Gastroesophageal sphincter (tissue), 3 donors: ENCODE data around the gene TNFRSF6B.

Source experiments
- EP300 ChIP-seq: sonication (generic); formaldehyde crosslinking; IDR thresholded peaks from one replicate; pipeline ENCODE4 v1.6.1; 2017; ENCODE audit warnings: antibody characterized with exemption, mild to moderate bottlenecking
- POLR2A ChIP-seq, 2 donors: fragments of 450-650 bp; IDR thresholded peaks; one replicate each; pipeline ENCODE4 v1.6.1; 2017; ENCODE audit warnings: antibody characterized with exemption in 2 of 2, mild to moderate bottlenecking in 2 of 2, moderate library complexity in 1 of 2
- TF ChIP-seq, protein P1 (sequence below), 4 experiments: fragments of 200-600 bp in 2 of 4; fragments of 450-650 bp in 2 of 4; sonication (generic) in 1 of 4; IDR thresholded peaks; one replicate each; pipeline ENCODE4 v1.5.1; 2017 to 2019; ENCODE audit warnings: antibody characterized with exemption in 4 of 4, mild to moderate bottlenecking in 2 of 4, moderate library complexity in 2 of 4

DNA sequence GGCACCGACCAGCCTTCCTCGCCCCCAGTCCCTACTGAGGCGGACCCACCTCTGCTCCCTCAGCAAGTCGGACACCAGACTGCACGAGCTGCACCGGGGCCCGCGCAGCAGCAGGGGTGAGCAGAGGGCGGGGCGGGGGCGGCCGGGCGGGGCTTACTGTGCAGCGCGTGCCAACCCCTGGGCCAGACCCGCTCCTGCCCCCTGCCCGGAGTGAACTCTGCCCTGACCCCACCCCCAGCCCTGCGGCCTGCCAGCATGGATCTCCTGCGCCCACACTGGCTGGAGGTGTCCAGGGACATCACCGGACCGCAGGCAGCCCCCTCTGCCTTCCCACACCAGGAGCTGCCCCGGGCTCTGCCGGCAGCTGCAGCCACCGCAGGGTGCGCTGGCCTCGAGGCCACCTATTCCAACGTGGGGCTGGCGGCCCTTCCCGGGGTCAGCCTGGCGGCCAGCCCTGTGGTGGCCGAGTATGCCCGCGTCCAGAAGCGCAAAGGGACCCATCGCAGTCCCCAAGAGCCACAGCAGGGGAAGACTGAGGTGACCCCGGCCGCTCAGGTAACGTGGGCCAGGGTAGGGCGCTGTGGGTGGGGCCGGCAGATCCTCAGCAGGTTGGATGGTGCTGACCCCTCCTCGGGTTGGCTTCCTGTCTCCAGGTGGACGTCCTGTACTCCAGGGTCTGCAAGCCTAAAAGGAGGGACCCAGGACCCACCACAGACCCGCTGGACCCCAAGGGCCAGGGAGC, 41.7 kb downstream of the TNFRSF6B start:
- TF ChIP-seq, protein P1, sequence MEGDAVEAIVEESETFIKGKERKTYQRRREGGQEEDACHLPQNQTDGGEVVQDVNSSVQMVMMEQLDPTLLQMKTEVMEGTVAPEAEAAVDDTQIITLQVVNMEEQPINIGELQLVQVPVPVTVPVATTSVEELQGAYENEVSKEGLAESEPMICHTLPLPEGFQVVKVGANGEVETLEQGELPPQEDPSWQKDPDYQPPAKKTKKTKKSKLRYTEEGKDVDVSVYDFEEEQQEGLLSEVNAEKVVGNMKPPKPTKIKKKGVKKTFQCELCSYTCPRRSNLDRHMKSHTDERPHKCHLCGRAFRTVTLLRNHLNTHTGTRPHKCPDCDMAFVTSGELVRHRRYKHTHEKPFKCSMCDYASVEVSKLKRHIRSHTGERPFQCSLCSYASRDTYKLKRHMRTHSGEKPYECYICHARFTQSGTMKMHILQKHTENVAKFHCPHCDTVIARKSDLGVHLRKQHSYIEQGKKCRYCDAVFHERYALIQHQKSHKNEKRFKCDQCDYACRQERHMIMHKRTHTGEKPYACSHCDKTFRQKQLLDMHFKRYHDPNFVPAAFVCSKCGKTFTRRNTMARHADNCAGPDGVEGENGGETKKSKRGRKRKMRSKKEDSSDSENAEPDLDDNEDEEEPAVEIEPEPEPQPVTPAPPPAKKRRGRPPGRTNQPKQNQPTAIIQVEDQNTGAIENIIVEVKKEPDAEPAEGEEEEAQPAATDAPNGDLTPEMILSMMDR (IDR thresholded peaks at IDR 0.05): no peak
- TF ChIP-seq EP300: no peak
- TF ChIP-seq POLR2A (IDR thresholded peaks at IDR 0.05): no peak
